ENCODE data around the gene GGACT.
"Not testable (repeated sequence)": the region's sequence is repeated elsewhere in the genome, so short reads cannot be mapped to it uniquely, and the experiment has no call there.

The GGACT gene

DNA sequence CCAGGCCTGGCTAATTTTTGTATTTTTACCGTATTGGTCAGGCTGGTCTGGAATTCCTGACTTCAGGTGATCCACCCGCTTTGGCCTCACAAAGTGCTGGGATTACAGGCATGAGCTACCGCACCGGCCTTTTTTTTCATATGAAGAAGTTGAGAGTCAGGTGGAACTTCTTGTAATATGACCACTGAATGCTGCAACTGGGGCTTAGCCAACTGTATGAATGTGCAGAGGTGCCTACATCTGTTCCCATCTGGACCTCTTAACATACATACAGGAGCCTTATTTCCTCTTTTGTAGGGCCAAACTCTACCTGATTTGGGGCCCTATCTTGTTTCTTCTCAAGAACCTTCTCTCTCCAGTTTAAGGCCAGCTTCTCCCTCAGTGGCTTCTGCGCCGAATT lies 11.9 kb upstream of the GGACT start:
- FAIRE-seq: no peak

DNA sequence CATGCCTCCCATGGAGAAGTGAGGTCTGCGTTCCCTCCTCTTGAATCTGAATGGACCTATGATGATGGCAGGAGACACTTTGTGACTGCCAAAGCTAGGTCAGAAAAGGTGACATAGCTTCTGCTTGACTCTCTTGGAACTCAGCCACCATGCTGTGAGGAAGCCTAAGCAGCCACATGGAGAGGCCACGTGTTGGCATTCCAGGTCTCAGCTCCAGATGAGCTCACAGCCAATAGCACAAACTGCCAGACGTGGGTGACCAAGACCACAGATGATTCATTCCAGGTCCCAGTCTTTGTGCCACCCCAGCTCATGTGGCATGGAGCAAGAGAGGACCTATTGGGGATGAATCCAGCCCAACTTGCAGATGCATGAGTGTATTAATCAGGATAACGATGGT lies 8.7 kb upstream of the GGACT start:
- FAIRE-seq: no peak

DNA sequence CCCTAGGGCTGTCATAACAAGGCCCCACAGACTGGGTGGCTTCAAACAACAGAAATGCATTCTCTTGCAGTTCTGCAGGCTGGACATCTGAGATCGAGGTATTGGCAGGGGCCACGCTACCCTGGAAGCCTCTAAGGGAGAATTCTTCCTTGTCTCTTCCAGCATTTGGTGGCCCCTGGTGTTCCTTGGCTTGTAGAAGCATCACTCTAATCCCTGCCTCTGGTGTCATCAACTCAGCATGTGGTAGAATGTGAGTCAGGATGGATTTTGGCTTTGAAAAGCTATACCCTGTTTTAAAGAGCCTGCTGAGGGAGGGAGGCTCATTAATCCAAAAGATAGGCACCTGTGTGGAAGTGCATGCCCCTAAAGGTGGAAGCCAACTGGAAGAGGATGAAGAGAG lies 7.9 kb upstream of the GGACT start:
- FAIRE-seq: no peak

DNA sequence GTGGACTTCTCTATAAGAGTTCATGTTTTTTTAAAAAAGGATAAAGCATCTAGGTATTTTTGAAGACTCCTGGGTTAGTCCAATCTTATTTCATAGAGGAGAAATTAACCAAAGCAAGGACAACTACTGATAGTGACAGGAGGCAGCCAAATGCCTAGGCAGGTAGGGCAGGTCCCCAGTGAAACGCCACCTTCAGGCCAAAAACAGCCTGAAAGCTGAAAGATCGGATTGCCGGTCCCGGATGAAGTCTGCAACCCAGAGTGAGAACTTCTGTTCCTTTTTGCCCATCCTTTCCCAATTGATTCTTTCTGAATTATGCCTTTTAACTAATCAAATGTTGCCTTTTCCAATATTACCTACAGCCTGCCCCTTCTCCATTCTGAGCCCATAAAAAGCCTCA lies 6.1 kb upstream of the GGACT start:
- FAIRE-seq: no peak

DNA sequence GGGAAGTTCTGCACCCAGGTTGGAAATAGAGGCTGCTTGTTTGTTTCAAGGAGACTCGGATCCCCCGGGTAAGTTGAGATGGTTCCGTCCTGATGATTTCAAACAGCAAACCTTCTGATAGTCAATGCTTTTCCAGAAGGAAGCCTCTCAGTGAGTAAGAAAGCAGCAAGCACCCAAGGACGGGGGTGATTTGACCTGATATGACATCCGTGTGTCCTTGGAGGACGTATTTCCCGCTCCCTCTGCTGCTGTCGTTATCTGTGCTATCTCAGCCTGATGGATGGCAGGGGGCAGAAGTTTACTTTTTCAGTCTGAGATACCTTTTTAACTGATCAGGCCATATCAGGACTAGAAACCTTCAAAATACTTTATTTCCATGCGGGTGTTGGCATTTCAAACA lies 5.7 kb upstream of the GGACT start:
- FAIRE-seq: no peak

DNA sequence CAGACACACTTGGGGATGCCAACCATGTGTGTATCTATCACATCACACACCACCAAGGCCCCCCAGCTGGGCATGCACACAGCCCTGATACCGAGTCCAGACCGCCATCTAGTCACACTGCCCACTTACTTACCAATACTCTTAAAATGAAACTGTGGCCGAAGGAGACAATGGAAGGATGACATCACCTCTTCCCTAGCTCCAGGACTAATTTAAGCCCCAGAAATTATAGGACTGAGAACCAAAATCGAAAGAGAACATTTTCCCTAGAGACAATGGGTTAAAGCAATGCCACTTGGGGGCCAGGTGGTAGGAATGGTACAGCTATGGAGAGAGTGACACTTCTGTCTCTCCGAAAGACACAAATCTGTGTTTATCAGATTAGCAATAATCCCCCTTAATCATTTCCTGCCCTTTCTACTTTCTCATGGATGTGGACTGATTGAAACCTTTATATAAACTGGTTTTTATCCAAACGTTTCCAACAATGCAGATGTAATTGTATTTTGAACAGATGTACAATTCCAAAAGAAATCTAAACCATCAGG lies 663 bp upstream of the GGACT start:
- no peak for FAIRE-seq

DNA sequence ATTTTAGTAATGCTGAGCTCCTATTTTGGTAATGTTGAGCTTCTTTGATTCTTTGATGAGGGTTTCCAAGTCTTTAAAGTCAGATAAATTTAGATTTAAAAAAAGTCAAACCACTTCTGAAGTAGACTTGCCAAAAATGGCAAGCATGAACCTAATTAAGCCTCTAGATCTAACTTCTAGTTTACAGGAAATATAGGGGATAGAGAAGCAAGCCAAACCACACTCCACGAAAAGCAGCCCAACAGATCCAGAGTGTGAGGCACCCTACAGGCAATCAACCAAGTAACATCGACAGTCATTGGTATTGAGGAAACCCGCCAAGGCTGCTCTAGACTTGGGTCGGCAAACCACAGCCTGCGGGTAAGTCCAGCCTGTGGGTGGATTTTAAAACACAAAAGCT lies 3.7 kb downstream of the GGACT start:
- FAIRE-seq: no peak

DNA sequence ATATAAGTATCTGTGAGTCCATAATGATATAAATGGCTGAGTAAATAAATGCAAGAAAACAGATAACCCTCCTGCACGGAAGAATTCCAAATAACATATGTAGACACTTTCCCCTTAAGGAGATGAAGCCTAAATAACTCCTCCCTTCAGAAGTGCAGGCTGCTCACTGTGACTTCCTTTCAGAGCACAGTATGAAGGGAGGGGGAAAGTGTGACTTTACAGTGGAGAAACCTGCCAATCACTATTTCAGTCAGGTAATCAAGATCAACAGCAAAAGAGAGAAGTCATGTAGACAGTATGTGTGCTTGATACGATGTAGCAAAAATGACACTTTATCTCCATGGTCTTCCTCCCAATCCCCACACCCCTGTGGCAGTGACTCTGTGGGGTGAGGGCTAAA lies 7.1 kb downstream of the GGACT start:
- no peak for FAIRE-seq

DNA sequence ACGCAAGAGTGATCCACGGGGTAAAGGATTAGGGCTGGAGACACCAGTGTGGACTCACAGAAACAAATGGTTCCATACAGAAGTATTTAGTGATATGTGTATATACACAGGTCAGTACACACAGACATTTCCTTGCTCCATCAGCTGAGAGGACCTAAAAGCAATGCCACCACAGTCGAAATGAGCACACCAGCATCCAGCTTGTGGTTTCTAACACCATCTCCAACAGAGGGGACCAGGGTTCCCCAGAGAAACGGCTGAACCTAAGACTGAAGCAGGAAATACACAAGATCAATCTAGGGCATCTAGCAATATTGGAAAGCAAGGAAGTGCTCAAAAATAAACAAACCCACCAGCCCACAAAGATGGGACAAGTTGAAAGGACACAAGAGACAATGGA lies 7.6 kb downstream of the GGACT start:
- FAIRE-seq: no peak

DNA sequence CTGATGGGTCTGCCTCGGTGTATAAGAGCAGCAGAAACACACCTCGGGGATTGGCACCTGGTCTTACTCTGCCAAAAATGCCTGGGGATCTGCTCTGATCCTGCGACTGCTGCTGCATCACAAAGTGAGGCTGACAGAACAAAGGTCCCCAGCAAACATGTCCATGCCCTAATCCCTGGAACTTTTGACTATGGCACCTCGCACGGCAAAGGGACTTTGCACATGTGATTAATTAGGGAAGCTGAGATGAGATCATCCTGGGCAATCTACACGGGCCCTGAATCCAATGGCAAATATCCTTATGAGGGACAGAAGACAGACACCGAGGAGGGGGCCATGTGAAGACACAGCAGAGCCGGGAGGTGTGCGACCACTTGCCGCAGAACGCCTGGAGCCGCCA lies 8.5 kb downstream of the GGACT start:
- no peak for FAIRE-seq

DNA sequence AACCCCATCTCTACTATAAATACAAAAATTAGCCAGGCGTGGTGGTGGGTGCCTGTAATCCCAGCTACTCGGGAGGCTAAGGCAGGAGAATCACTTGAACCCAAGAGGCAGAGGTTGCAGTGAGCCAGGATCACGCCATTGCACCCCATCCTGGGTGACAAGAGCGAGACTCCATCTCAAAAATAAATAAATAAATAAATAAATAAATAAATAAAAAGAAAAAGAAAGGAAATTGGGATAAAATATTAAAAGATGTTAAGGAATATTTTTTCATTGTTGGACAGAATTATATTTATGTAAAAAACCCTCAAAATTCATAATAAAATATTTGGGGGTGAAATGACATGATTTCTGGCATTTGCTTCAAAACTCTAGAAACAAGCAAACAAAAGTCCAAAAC lies 11.3 kb downstream of the GGACT start:
- not testable (repeated sequence) for FAIRE-seq

DNA sequence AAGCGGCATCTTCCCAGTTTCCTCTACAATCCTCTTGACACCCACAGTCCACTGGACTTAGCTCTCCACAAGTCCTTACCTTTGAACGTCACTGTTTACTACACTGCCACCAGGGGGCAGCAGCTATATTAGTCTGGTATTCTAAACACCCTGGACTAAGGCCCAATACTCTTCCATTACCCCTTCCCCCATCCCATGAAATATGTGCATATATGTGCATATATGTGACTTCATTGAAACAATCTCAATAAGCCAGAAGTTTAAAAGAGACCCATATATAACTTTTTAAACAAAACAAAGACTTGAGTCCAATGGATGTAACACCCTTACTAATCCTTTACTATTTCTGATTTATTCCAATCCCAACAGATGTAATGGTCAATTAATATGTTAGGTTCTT lies 15.5 kb downstream of the GGACT start:
- FAIRE-seq: peak; percentile 32

DNA sequence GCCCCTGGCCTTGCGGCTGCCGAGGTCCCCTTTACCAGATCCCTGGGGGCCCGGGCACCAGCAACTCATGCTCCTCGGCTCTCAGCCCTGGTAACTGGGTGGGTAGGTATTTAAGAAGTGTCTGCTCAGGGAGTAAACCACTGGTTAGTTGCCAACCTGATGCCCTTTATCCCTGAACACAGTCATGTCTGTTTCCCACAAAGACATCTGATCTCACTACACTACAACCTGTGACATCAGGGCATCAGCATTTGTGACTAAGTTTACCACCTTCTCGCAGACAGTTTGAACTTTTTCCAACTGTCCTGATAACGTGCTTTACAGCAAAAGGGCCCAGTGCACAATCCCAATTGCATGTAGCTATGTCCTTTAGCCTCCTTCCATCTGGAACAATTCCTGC lies 22.0 kb downstream of the GGACT start:
- FAIRE-seq: no peak

DNA sequence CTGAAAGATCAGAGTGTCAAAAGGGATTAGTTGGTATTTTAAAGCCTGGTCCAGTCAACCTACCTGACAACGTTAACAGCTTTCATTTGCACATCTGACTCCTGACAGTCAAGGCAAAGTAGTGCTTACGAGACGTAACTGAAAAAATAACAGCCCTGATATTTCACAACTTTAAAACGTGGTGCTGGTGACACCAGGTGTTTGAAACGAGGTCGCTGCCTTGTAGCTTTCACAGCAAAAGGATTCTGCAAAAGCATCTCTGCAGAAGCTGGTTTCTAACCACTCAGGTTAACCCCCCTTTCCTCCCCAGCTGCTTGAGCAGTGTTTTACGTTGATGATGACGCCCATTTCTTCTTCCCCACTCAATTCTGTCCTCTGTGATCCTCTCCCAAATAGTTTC lies 23.3 kb downstream of the GGACT start:
- FAIRE-seq: no peak

DNA sequence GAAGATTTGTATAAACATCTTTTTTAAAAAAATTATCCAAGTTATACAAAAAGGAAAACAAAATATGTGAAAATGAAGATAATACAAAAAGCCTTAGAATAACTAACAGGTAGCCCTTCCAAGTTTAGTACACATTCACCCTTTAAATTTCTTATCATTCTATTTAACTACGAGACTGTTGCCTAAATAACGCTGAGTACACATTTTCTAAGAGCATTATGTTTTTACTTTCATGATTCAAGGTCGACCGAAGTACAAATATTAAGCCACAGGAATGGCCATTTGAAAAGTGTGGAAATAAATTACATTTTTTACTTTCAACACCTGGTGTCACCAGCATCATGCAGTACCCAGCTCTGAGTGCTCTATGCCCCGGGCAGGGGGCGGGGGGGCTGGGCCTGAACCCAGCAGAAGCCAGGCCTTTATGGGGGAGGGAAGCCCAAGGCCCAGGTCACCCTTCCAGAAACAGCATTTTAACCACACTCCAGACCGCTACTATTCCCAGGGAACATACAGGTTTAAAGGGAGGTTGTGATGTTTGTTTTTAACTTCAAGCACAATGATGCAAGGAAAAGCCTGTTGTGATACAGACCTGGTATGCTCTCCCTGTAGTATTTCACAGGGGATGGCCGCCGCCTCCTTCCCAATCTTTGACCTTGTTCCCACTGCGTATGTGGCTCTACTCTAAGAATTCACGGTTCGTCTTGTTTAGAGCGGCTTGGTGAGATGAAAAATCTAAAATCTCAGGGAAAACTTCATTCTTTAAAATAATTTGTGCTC lies 24.0 kb downstream of the GGACT start:
- FAIRE-seq: no peak

DNA sequence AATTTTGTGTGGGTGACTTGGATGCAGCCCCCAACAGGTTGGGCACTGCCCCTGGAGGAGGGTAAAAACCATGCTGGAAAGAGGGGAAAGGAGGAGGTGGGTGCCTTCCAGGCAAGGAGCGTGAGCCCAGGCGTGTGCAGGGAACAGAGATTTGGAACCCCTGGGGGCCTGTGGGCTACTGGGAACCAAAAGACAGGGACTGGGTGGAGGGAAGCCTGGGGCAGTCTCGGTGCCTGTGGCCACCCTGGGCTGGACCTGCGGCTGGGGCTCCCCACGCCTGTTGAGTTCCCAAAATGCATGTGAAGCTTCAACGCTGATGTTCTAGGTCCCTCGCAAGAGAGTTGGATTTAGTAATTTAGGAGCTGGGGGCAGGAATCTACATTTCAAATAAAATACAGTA lies 24.8 kb downstream of the GGACT start:
- no peak for FAIRE-seq

DNA sequence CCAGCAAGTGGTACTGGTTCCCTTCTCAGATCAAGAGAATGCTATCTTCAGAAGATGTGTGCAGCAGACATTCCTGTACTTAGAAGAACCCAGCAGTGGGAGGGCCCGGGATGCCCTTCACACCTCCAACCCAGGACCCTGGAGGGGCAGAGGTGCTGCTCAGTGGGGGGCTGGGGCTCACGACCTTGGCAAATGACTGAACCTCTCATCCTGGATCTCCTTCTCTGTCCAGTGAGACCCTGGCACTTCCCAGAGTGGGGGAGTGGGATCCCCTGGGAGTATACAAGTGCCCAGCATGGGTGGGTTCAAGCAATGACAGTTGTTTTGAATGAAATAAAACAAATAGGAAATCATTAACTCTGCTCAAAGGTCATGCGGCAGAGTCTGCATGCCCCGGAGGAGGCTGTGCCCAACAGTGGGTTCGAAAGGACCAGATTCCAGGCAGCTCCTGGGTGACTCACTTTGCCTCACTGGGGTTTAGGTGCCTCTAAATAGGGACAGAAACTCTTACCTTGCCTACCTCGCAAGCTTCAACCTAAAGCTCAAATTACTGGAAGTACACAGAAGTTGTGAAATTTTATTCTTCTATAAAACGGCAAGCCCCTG lies 26.9 kb downstream of the GGACT start:
- no peak for FAIRE-seq

DNA sequence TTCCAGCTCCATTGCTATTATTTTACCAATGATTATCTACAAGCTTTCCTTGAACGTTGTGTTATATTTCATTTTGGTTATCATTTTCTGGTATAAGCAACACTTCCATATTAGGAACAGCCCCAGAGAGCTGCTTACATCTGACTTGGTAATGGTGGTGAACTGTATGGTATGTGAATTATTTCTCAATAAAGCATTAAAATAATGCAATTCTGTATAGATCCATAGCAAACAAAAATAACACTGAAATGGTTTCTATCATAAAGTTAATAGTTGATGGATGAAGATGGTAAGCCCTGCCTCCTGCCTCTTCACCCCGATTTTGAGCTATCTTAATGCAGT lies 27.5 kb downstream of the GGACT start:
- FAIRE-seq: no peak

DNA sequence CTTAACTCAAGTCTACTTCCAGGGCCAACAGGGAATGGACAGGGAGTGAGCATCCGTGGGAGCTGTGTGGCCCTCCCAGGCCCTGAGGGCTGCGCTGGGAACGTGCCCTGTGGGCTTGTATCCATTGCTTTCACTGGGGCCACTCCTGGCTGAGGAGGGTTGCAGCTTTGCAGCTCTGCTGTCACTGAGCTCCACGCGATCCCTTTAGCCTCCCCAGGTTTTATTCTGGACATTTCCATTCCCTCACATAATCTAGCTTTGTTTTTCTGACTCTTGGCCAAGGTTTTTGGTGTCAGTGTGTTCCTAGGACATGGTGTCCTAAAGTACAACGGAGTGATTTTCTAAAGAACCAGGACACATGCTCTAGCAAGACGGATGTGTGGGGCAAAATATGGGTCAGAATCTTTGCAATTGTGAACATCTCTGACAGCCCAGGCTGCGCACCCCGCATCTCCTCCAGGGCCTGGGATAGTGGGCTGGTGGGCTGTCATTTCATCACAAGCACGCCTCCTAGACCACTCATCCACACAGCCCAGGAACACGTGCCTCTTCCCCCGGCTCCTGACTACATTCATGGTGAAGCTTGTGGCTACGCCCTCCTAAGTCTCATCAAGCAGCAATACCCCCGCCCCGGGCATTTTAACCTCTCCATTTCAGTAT lies 28.0 kb downstream of the GGACT start:
- no peak for FAIRE-seq

DNA sequence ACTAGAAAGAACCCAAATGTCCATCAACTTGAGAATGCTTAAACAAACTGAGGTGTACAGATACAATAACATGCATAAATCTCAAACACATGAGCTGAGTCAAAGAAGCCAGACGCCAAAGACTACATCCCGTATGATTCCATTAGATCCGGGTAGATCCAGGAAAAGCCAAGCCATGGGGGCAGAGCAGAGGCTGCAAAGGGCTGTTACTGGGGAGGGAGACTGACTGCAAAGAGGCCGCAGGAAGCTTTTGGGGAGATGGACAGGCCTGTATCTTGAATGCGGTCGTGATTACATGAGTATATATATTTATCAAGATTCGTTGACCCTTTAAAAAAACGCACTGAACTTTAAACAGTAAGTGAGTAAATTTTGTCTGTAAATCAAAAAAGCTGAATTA lies 28.7 kb downstream of the GGACT start:
- no peak for FAIRE-seq

DNA sequence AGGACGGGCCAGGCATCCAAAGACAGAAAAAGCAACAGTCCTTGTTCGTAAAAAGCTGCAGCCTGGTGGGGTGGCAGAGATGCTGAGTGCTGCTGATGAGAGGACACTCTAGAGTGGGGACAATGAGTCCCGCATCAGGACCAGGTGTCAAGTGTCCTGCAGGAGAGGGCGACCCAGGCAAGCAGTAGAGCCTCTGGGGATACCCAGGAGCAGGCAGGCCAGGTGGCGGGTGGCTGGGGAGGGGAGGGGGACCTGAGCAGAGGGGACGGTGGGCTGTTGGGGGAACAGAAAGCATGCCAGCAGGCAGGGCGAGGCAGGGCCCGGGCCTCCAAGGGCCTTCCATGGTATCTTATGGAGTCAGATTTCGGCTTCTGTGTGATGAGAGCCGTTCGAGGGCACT lies 35.8 kb downstream of the GGACT start:
- FAIRE-seq: no peak

DNA sequence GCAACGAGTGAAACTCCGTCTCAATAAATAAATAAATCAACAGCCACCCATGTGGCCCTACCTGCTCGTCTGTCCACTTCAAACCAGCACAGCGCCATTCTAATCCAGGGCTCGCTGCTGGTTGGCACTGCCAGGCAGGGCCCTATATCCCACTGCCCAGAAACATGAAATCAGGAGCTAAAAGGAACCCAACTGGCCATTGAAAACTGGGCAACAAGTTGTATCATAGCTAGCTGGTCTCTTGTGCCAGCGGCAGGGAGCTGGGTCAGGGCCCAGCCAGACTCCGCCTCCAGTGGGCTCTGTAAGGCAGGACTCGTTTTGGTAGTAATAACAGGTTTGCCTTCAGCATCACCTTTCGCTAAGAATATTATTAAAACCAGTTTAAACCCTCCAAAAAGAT lies 39.3 kb downstream of the GGACT start:
- FAIRE-seq: no peak

DNA sequence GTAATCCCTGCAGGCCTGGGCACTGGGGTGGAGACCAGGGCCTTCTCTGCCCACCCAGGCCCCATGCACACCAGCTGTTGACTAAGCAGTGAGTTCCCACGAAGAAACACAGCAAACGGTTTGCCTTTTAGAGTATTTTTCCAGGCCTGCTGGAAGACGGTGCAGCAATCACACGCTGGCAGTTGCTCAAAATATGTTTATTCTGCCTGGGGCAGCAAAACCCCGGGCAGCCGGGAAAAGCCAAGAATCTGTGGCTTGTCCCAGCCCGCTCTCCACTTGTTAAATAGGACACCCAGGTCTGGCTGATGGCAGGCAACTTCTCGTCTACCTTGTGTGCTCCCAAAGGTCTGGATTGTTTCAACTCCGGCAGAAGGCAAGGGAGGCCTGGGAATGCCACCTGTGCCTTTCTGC lies 40.8 kb downstream of the GGACT start:
- no peak for FAIRE-seq

DNA sequence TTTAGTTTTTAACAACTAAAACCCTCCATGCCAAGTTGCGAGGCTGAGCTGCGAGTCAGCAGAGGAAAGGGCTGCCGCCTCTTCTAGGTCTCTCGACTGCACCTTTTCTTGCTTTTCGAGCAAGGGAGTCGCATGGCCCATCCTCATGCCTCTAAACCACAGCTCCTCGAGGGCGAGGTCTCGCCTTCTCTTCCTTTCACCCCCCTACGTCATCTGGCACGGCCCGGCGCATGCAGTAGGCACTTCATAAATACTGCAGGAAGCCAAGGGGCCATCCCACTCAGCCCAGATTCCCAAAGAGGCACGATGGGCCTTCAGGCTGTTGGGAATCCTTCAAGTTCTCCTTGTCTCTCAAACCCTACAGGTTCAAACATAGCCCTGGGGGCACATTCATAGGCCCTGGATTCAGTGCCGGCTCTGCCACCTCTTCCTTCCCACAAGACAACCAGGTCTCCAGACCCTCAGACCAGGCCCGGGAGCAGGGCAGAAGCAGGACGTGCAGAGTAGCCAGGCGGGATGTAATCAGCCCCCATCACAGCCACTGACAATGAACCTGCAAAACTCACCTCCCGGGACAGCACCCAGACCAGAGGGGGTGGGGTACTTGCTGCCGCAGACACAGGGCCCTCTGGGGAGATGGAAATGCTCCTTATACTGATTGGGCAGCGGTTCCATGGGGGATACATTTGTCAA lies 41.7 kb downstream of the GGACT start:
- FAIRE-seq: no peak
